WTC11 (cell line): ENCODE results near the gene CFAP58. TPM values are rescaled to one million over a fixed set of nuclear protein-coding genes. Genes with fewer than 3 reads are reported as not detected.

Source experiments
- ATAC-seq: fragments of 200-7000 bp; cut with Tn5 transposase; 2 replicates; pipeline ENCODE4 v1.10.0; 2021; ENCODE audit warnings: mild to moderate bottlenecking, moderate library complexity
- CTCF ChIA-PET: fragments of 300-600 bp; sonication (Branson Sonifier 250); formaldehyde crosslinking; loops from one replicate; lab custom pipeline; 2021; ENCODE audit warnings: antibody characterized with exemption; lab: Charles Lee
- POLR2A ChIA-PET: fragments of 350-600 bp; sonication (Branson Sonifier 250); formaldehyde crosslinking; loops from one replicate; lab custom pipeline; 2021; ENCODE audit warnings: antibody characterized with exemption; lab: Charles Lee
- DNase-seq: peaks from one replicate; pipeline ENCODE4 v3.0.0; 2021; ENCODE audit warnings: low spot score
- H3K27ac Mint-ChIP-seq: 2 replicates; pipeline ENCODE4 v1.8.0; 2021; ENCODE audit warnings: mixed read lengths
- H3K27me3 Mint-ChIP-seq: 2 replicates; pipeline ENCODE4 v1.8.0; 2021; ENCODE audit warnings: low read depth, mild to moderate bottlenecking, moderate library complexity, mixed read lengths
- H3K36me3 Mint-ChIP-seq: 2 replicates; pipeline ENCODE4 v1.8.0; 2021; ENCODE audit warnings: mixed read lengths
- H3K4me1 Mint-ChIP-seq: 2 replicates; pipeline ENCODE4 v1.8.0; 2022; ENCODE audit warnings: mixed read lengths
- H3K4me3 Mint-ChIP-seq: 2 replicates; pipeline ENCODE4 v1.8.0; 2021; ENCODE audit warnings: mild to moderate bottlenecking, moderate library complexity, mixed read lengths
- H3K9me3 Mint-ChIP-seq: 2 replicates; pipeline ENCODE4 v1.8.0; 2021; ENCODE audit warnings: mixed read lengths
- ATF1 ChIP-seq: sonication (generic); formaldehyde crosslinking; IDR thresholded peaks from 2 replicates; pipeline ENCODE4 v1.8.1; 2023; ENCODE audit warnings: mild to moderate bottlenecking, moderate library complexity, missing genetic modification reagents
- CBFB ChIP-seq: sonication (generic); formaldehyde crosslinking; IDR thresholded peaks from 2 replicates; pipeline ENCODE4 v1.8.1; 2022; ENCODE audit warnings: mild to moderate bottlenecking, low read depth, missing genetic modification reagents
- E2F5 ChIP-seq: sonication (generic); formaldehyde crosslinking; IDR thresholded peaks from 2 replicates; pipeline ENCODE4 v1.8.1; 2022; ENCODE audit warnings: mild to moderate bottlenecking, moderate library complexity, missing genetic modification reagents
- GRHL2 ChIP-seq: fragments of 250-450 bp; sonication (Bioruptor Pico); IDR thresholded peaks from 2 replicates; pipeline ENCODE4 v1.8.0; 2022; ENCODE audit warnings: mild to moderate bottlenecking, moderate library complexity; ENCODE audit not compliant: insufficient replicate concordance, severe bottlenecking
- HMGXB4 ChIP-seq: sonication (generic); formaldehyde crosslinking; IDR thresholded peaks from 2 replicates; pipeline ENCODE4 v1.8.1; 2023; ENCODE audit warnings: mild to moderate bottlenecking, moderate library complexity, missing genetic modification reagents
- NR3C1 ChIP-seq: sonication (generic); formaldehyde crosslinking; conservative IDR thresholded peaks from 2 replicates; pipeline ENCODE4 v1.8.1; 2023; ENCODE audit warnings: low read depth, mild to moderate bottlenecking, missing genetic modification reagents
- PREB ChIP-seq: sonication (generic); formaldehyde crosslinking; IDR thresholded peaks from 2 replicates; pipeline ENCODE4 v1.8.1; 2022; ENCODE audit warnings: mild to moderate bottlenecking, missing genetic modification reagents, moderate library complexity, borderline replicate concordance
- RELA ChIP-seq: sonication (generic); formaldehyde crosslinking; IDR thresholded peaks from 2 replicates; pipeline ENCODE4 v1.8.1; 2022; ENCODE audit warnings: missing genetic modification reagents, mild to moderate bottlenecking, borderline replicate concordance
- TEAD1 ChIP-seq: sonication (generic); formaldehyde crosslinking; IDR thresholded peaks from 2 replicates; pipeline ENCODE4 v1.8.0; 2022; ENCODE audit warnings: mild to moderate bottlenecking, missing genetic modification reagents
- ZBTB21 ChIP-seq: sonication (generic); formaldehyde crosslinking; IDR thresholded peaks from 2 replicates; pipeline ENCODE4 v1.8.1; 2023; ENCODE audit warnings: mild to moderate bottlenecking, missing genetic modification reagents, borderline replicate concordance
- ZNF317 ChIP-seq: sonication (generic); formaldehyde crosslinking; IDR thresholded peaks from 2 replicates; pipeline ENCODE4 v1.8.1; 2023; ENCODE audit warnings: low read depth, mild to moderate bottlenecking, moderate library complexity, missing genetic modification reagents, borderline replicate concordance
- ZNF671 ChIP-seq: fragments of 250-450 bp; sonication (Bioruptor Pico); IDR thresholded peaks from 2 replicates; pipeline ENCODE4 v1.8.0; 2021; ENCODE audit warnings: mild to moderate bottlenecking
- total RNA-seq: library from RNA; stranded (reverse); gene quantifications from 3 replicates; pipeline ENCODE4 v1.2.3, GENCODE V29; 2021
- TF ChIP-seq, protein P1 (sequence below): fragments of 250-450 bp; sonication (Bioruptor Pico); IDR thresholded peaks from 2 replicates; pipeline ENCODE4 v1.8.0; 2021; ENCODE audit warnings: mild to moderate bottlenecking
- TF ChIP-seq, protein P2 (sequence below): fragments of 250-450 bp; sonication (Bioruptor Pico); IDR thresholded peaks from 2 replicates; pipeline ENCODE4 v2.1.2; 2022; ENCODE audit warnings: mild to moderate bottlenecking, moderate library complexity
- TF ChIP-seq, protein P3 (sequence below): fragments of 200-600 bp; IDR thresholded peaks from 2 replicates; pipeline ENCODE4 v1.8.0; 2022; ENCODE audit warnings: antibody characterized with exemption

The CFAP58 gene
- total RNA-seq, 1 experiment from 2014 or later: 1.0 TPM

DNA sequence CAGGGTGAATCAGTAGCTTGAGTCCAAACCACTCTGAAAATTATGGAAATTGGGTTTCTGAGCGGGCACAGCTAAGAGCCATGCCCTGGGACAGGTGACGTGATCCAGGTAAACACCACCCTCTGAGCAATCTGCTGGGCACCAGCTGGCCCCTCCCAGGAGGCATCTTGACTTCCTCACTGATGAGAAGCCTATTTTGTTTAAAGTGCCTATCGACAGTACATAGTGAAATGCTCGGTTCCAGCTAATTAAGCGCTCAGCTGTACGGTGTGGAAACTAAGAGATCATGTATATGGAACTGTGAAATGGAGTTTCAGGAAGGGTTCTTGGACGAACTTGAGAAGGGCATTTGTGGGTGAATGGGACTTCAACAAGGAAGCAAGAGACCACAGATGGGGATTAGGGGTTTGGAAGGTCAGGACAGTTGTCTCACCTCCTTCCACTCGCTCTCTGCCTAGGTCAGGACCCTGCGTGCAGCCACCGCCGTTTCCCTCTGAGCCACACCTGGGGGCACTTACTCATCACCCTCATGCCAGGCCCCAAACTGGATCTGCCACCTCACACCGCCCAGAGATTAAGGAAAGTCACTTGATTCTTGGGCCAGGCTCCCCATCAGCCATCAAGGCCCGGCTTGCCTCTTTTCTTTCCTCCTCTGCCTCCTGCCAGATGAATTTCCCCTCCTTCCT is 18.5 kb upstream of the CFAP58 start:
- no peak for DNase-seq
- H3K4me3 Mint-ChIP-seq: no peak overlapping the region; the same call in 1 of the 2 replicates

GRCh38 chr10:104336821-104337467 is 16.7 kb upstream of the CFAP58 start:
- H3K4me1 Mint-ChIP-seq: peaks cover 67% of the 10 kb centered on the region
- CTCF ChIA-PET: interaction anchor here (0.8 to 2.5 kb wide), 7 partner anchors 16 to 62 kb away, joined by 3 to 20 read pairs (median 5); partner anchors contain the start of gene CFAP58
- H3K36me3 Mint-ChIP-seq: no peaks in the 10 kb centered on the region
- DNase-seq (no peak), ATAC-seq (no peak)
- POLR2A ChIA-PET: interaction anchor here (1.6 to 2.1 kb wide), 2 partner anchors 16 to 31 kb away, joined by 9 to 14 read pairs; partner anchors contain the start of gene CFAP58
- peak overlapping the region; percentile 93 for H3K4me3 Mint-ChIP-seq
- peak overlapping the region; percentile 21; the same call in 1 of the 2 replicates for H3K27ac Mint-ChIP-seq
- no peak for TF ChIP-seq GRHL2 (CRISPR knock-in tag)
- TF ChIP-seq ZNF317 (CRISPR knock-in tag): no peak
- TF ChIP-seq ATF1: no peak
- TF ChIP-seq ZNF671: no peak
- no peak for TF ChIP-seq TEAD1
- no peak for TF ChIP-seq RELA (CRISPR knock-in tag)
- TF ChIP-seq, protein P1, sequence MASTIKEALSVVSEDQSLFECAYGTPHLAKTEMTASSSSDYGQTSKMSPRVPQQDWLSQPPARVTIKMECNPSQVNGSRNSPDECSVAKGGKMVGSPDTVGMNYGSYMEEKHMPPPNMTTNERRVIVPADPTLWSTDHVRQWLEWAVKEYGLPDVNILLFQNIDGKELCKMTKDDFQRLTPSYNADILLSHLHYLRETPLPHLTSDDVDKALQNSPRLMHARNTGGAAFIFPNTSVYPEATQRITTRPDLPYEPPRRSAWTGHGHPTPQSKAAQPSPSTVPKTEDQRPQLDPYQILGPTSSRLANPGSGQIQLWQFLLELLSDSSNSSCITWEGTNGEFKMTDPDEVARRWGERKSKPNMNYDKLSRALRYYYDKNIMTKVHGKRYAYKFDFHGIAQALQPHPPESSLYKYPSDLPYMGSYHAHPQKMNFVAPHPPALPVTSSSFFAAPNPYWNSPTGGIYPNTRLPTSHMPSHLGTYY (CRISPR knock-in tag): no peak
- no peak for TF ChIP-seq CBFB (CRISPR knock-in tag)
- TF ChIP-seq, protein P2, sequence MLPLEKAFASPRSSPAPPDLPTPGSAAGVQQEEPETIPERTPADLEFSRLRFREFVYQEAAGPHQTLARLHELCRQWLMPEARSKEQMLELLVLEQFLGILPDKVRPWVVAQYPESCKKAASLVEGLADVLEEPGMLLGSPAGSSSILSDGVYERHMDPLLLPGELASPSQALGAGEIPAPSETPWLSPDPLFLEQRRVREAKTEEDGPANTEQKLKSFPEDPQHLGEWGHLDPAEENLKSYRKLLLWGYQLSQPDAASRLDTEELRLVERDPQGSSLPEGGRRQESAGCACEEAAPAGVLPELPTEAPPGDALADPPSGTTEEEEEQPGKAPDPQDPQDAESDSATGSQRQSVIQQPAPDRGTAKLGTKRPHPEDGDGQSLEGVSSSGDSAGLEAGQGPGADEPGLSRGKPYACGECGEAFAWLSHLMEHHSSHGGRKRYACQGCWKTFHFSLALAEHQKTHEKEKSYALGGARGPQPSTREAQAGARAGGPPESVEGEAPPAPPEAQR (CRISPR knock-in tag): no peak
- no peaks in the 10 kb centered on the region for H3K27me3 Mint-ChIP-seq
- H3K9me3 Mint-ChIP-seq: no peaks in the 10 kb centered on the region

More for the DNA sequence above, 18.5 kb upstream of the CFAP58 start:
- Mint-ChIP-seq H3K27ac (no peak overlapping the region; the same call in 1 of the 2 replicates), H3K27me3 (no peaks in the 10 kb centered on the region), H3K36me3 (no peaks in the 10 kb centered on the region), H3K9me3 (no peaks in the 10 kb centered on the region), H3K4me1 (peaks cover 81% of the 10 kb centered on the region)
- no peak for ATAC-seq
- ChIA-PET CTCF (interaction anchor here (1.9 kb wide), 1 partner anchor 18 kb away, joined by 5 read pairs; no protein-coding TSS in a partner anchor), POLR2A (no interaction called here)
- TF ChIP-seq ZBTB21 (CRISPR knock-in tag) (no peak), NR3C1 (no peak), E2F5 (CRISPR knock-in tag) (no peak), HMGXB4 (no peak), PREB (CRISPR knock-in tag) (no peak)
- TF ChIP-seq, protein P3, sequence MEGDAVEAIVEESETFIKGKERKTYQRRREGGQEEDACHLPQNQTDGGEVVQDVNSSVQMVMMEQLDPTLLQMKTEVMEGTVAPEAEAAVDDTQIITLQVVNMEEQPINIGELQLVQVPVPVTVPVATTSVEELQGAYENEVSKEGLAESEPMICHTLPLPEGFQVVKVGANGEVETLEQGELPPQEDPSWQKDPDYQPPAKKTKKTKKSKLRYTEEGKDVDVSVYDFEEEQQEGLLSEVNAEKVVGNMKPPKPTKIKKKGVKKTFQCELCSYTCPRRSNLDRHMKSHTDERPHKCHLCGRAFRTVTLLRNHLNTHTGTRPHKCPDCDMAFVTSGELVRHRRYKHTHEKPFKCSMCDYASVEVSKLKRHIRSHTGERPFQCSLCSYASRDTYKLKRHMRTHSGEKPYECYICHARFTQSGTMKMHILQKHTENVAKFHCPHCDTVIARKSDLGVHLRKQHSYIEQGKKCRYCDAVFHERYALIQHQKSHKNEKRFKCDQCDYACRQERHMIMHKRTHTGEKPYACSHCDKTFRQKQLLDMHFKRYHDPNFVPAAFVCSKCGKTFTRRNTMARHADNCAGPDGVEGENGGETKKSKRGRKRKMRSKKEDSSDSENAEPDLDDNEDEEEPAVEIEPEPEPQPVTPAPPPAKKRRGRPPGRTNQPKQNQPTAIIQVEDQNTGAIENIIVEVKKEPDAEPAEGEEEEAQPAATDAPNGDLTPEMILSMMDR: no peak
